Mesodermal cell (in vitro differentiated cells): Measurements from ENCODE around the gene ZNF669.
"Not testable (repeated sequence)": the region's sequence is repeated elsewhere in the genome, so short reads cannot be mapped to it uniquely, and the experiment has no call there.

Experiments
- H3K27ac ChIP-seq: 2 replicates; pipeline ENCODE4 v1.7.0; 2013; ENCODE audit warnings: mild to moderate bottlenecking, low read depth, low read length, moderate library complexity; ENCODE audit not compliant: severe bottlenecking
- H3K36me3 ChIP-seq: 2 replicates; pipeline ENCODE4 v1.7.1; 2013; ENCODE audit warnings: mild to moderate bottlenecking, low read length, moderate library complexity; ENCODE audit not compliant: control insufficient read depth, insufficient read depth
- H3K4me1 ChIP-seq: one replicate; pipeline ENCODE4 v1.7.1; 2013; ENCODE audit warnings: mild to moderate bottlenecking, low read length; ENCODE audit not compliant: insufficient read depth, control insufficient read depth, poor library complexity, severe bottlenecking
- H3K4me3 ChIP-seq: 2 replicates; pipeline ENCODE4 v1.7.0; 2013; ENCODE audit warnings: low read length, control low read depth, mild to moderate bottlenecking; ENCODE audit not compliant: insufficient read depth, poor library complexity, severe bottlenecking; ENCODE audit errors: extremely low read depth
- H3K9me3 ChIP-seq: 2 replicates; pipeline ENCODE4 v1.7.1; 2013; ENCODE audit warnings: mild to moderate bottlenecking, low read length, moderate library complexity; ENCODE audit not compliant: control insufficient read depth
- WGBS, 2 experiments: methylation state at CpG; one replicate each; pipeline ENCODE4 v1.1.5; 2013; ENCODE audit warnings: missing lambda C conversion rate in 2 of 2; ENCODE audit not compliant: insufficient coverage in 2 of 2; 5-methylcytosine and 5-hydroxymethylcytosine counted together

The ZNF669 gene

DNA sequence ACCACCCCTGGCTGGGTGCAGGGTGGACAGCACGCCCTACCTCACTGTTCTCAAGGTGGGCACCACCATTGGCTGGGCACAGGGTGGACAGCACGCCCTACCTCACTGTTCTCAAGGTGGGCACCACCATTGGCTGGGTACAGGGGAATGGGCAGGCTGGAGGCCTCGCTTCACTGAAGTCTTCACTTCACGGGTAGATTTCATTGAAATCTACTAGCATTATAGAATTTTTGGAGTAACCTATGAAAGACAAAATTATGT lies 16.2 kb upstream of the ZNF669 start:
- not testable (repeated sequence) for H3K36me3 ChIP-seq, H3K4me3 ChIP-seq, H3K27ac ChIP-seq, H3K9me3 ChIP-seq, H3K4me1 ChIP-seq
- WGBS, 2 experiments: 83 to 100% methylated on average over 1 to 2 of the region's 4 CpGs

DNA sequence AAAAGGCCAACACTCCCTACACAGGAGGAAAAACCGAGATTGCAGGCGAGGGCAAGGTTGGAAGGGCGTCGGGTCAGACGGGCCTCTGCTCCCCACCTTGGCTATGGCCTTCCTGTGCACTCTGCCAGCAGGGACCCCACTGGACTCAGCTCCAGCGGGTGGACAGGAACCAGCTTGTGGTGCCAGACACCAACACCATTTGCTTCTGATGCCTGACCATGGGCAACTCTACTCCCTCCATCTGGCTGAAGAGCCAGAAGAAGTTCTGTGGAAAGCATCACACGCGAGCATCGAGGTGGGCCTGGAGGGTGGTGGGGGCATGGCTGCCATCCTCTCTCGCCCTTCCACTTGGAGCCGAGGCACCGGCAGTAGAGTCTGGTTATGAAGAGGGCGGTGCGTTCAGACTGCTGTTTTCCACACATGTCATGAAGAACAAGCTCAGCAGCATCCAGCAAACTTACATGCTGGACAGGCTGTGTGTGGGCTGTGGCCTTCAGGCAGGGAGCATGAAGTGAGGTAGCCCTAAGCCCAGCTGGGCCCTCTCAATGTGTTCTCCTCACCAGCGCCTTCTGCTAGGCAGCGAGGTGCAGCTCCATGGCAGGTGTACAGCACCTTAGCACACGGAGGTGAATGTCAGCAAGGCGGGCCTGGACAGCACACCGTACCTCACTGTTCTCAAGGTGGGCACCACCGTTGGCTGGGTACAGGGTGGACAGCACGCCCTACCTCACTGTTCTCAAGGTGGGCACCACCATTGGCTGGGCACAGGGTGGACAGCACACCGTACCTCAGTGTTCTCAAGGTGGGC lies 15.6 kb upstream of the ZNF669 start:
- H3K9me3 ChIP-seq: no peaks in the 10 kb centered on the region
- H3K27ac ChIP-seq: no peak overlapping the region
- H3K36me3 ChIP-seq: peaks cover under 1% of the 10 kb centered on the region
- H3K4me1 ChIP-seq: no peaks in the 10 kb centered on the region
- 93 to 95% methylated on average over 20 of the region's 22 CpGs for WGBS, 2 experiments
- no peak overlapping the region for H3K4me3 ChIP-seq

DNA sequence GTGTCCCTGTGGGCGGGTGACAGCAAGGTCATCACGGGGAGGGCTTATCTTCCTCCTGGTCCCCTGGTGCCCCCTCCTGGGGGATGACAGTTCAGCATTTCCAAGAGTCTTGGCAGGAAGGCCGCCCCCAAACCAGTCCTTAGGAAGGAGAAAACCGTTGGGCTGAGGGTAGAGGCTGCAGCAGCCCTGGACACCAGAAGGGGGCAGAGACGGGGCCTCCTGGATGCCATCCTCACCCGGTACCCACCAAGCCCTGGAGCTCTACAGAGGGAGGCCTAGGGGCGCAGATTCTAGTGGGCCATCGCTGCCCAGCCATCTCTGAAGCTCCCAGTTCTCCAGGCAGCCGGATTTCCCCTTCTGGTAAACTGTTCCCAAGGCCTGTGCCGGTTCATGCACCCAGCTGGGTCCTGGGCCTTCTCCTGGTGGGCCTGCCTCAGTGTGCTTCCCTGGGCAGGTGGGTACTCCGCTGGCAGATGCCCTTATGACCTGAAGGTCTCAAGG lies 14.8 kb upstream of the ZNF669 start:
- no peak overlapping the region for H3K4me3 ChIP-seq
- 55 to 75% methylated on average over 9 of the region's 11 CpGs for WGBS, 2 experiments
- H3K36me3 ChIP-seq: no peaks in the 10 kb centered on the region
- no peak overlapping the region for H3K27ac ChIP-seq
- no peaks in the 10 kb centered on the region for H3K4me1 ChIP-seq
- no peaks in the 10 kb centered on the region for H3K9me3 ChIP-seq

DNA sequence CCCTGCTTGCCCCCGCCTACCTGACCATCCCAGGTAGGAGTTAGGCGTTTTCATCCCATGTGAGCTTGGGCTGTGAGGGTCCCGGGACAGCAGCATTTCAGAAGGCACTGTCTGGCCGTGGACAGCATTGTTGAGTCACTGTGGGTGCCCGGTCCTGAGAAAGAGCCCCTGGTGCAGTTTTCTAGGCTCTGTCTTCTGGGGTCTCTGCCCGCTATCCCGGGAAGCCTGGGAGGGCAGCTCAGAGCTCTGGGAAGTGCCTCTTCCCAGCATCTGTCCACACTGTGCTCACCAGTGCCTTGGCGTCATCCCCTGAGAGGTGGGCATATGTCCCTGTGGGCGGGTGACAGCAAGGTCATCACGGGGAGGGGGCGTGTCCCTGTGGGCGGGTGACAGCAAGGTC lies 11.4 kb upstream of the ZNF669 start:
- Histone ChIP-seq H3K4me3 (no peak overlapping the region), H3K9me3 (no peaks in the 10 kb centered on the region), H3K27ac (no peak overlapping the region), H3K36me3 (no peaks in the 10 kb centered on the region), H3K4me1 (peaks cover 8% of the 10 kb centered on the region)
- WGBS, 2 experiments: 87 to 89% methylated on average over 5 to 7 of the region's 12 CpGs

DNA sequence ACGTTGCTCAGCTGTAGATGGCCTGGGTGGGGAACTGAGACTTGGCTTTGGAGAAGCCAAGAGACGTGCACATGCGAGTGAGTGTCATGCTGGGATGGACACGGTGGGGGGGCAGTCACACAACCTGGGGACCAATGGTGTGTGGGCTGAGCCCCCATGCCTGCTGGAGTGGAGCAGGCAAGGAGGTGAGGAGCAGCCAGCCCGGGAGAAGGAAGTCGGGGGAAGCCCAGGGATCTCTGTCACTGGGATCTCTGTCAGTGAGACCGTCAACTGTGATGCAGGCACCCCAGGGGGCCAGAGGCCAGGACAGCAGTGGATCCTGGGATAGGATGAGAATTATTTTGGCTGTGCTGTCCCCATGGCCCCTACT lies 11.0 kb upstream of the ZNF669 start:
- no peaks in the 10 kb centered on the region for H3K36me3 ChIP-seq
- WGBS, 2 experiments: 64 to 65% methylated on average over 5 to 6 of the region's 7 CpGs
- no peak overlapping the region for H3K27ac ChIP-seq
- no peaks in the 10 kb centered on the region for H3K9me3 ChIP-seq
- H3K4me1 ChIP-seq: peaks cover 8% of the 10 kb centered on the region
- H3K4me3 ChIP-seq: no peak overlapping the region

DNA sequence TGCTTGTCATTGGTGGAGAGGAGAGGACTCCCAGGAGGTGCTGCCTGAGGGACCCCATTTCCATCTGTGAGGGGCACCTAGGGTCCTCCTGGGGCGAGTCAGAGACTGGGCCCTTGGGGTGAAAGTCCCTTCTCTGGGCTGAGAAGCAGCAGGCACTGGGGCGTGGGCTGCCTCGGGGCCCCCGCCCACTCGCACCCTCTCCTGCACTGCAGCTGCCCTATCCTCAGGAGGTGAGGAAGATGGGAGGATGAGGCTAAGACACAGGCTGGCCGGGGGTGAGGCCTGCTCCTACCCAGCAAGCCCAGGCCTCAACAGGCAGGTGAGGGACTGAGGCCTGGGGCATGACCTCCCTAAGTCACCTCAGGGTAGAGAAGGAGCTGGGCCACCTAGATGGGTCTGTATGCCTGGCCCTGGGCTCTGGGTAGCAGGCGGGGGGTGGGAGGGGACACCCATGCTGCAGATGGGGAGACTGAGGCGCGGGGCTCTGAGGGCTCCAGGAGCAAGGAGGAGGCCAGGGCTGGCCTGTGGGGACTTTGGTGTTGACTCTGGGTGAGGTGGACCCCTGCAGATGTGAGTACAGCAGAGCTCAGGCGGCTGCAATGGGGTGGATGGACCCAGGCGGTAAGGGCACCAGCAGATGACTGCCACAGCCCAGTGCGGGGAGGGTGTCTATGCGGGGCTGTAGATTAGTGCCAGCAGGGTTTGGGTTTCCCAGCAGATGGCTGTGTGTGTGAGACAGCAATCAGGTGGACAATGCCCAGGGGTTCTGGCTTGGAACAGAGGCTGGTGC lies 10.4 kb upstream of the ZNF669 start:
- WGBS, 2 experiments: 91 to 93% methylated on average over 7 to 11 of the region's 13 CpGs
- H3K9me3 ChIP-seq: no peaks in the 10 kb centered on the region
- H3K27ac ChIP-seq: no peak overlapping the region
- H3K36me3 ChIP-seq: no peaks in the 10 kb centered on the region
- H3K4me3 ChIP-seq: no peak overlapping the region
- H3K4me1 ChIP-seq: peaks cover 8% of the 10 kb centered on the region

DNA sequence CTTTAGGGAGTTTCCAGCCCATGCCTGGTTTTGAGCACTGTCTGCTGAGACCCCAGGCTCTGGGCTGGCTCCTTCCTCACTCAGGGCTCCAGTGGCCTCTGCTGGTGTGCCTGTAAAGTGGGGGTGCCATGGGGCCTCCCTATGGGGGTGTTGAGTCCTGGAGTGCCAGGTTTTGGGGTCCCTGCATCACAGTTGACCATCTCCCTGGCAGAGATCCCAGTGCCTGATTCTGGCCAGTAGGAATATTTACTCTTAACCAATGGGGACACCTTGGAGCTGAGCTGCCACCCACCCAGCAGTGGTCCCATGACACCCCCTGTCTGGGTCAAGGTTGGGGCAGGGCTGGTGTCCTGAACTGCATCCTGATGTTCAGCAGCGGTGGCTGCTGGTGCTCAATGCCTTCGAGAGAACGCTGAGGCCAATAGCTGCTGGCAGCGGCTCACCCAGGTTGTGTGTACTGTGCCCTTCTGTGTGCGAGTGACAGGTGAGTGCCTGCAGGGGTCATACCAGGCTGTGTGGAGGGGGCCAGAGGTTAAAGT lies 9.6 kb upstream of the ZNF669 start:
- no peak overlapping the region for H3K4me3 ChIP-seq
- no peak overlapping the region for H3K27ac ChIP-seq
- WGBS, 2 experiments: 89 to 93% methylated on average over 5 of the region's 5 CpGs
- peaks cover 8% of the 10 kb centered on the region for H3K4me1 ChIP-seq
- no peaks in the 10 kb centered on the region for H3K9me3 ChIP-seq
- H3K36me3 ChIP-seq: no peaks in the 10 kb centered on the region

DNA sequence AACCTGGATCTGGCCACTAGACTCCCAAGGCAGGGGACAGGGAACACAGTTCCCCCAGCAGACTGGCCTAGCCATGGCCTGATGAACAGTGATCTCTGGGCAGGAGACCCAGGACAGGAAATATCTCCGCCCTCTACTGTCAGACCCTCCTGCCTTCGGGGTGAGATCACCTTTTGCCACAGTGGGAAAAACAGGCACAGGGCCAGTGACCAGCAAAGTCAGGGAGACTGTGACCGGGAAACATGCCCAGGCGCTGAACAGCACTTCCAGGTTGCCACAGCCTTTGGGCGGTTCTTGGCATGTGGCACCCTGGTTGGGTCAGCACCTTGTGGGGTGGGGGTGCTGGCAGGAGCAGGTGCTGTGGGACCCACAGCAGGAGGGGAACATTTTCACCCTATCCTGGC lies 8.9 kb upstream of the ZNF669 start:
- H3K9me3 ChIP-seq: no peaks in the 10 kb centered on the region
- H3K36me3 ChIP-seq: no peaks in the 10 kb centered on the region
- no peak overlapping the region for H3K27ac ChIP-seq
- 83 to 93% methylated on average over 4 to 5 of the region's 5 CpGs for WGBS, 2 experiments
- no peak overlapping the region for H3K4me3 ChIP-seq
- H3K4me1 ChIP-seq: peaks cover 8% of the 10 kb centered on the region

DNA sequence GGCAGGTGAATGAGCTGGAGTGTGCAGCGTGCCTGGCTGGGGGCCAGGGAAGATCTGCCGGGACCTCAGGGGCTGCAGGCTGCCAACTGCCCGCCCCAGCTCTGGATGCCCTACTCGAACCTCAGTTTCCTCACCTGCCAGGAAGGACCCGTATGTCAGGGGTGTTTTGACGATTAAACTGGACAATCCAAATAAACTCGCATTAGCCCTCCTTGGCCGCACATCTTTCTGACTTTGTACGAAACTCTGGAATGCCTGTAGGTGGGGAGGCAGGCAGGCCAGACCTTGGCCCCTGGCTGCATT lies 8.3 kb upstream of the ZNF669 start:
- Histone ChIP-seq H3K4me1 (peaks cover 8% of the 10 kb centered on the region), H3K27ac (no peak overlapping the region), H3K4me3 (peak overlapping the region; percentile 58), H3K36me3 (no peaks in the 10 kb centered on the region), H3K9me3 (no peaks in the 10 kb centered on the region)
- 71 to 79% methylated on average over 9 of the region's 9 CpGs for WGBS, 2 experiments

DNA sequence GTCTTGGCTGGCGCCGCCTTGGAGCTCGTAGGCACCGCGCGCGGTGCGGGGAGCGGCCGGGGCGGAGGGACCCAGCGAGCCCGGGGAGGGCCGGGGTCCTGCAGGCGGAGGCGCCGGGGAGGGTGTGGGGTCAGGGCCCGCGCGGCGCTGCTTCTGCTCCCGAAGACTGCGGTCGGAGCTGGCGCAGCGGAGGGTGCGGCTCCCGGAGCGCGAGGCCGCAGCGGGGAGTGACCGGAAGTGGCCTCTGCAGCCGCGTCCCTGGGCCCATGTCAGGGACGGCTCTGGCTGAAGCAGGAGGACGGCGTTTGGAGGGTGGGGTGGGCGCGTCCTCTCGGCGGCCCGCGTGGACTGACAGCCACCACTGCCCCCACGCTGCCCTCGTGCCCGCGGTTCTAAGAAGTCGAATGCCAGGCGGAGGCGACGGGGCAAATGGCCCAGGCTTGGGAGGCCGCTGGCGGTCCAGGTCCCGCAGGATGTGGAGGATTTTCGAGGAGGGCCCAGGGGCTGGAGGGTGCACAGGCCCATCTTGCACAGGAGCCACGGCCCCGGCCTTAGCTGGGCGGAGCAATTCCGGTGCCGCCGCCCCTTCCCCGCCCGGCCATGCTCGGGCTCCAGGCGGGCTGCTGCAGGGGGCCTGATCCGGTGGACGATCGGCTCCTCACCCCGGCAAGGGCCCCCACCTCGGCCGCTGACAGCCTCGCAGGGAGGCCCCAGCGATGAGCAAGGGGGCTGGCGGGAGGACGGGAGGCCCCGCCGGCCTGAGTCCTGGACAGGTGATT lies 7.7 kb upstream of the ZNF669 start:
- Histone ChIP-seq H3K9me3 (no peaks in the 10 kb centered on the region), H3K4me1 (peaks cover 8% of the 10 kb centered on the region), H3K36me3 (no peaks in the 10 kb centered on the region), H3K27ac (peak overlapping the region; percentile 53), H3K4me3 (peak overlapping the region; percentile 58)
- 2 to 3% methylated on average over 49 to 74 of the region's 78 CpGs for WGBS, 2 experiments
